A549 (cell line): ENCODE measurements around the gene OR2W1. TPM values are rescaled to one million over a fixed set of nuclear protein-coding genes. Genes with fewer than 3 reads are reported as not detected.

Source experiments
- ATAC-seq, 2 experiments: fragments of 200-7000 bp in 1 of 2; fragments of >200 bp in 1 of 2; cut with Nextera tagmentation in 1 of 2; cut with Tn5 transposase in 1 of 2; 3 replicates each; pipeline versions ENCODE4 v1.8.0 to v1.9.1; 2018 to 2020; ENCODE audit warnings: mild to moderate bottlenecking in 1 of 2, moderate library complexity in 1 of 2
- CTCF ChIA-PET: fragments of 300-600 bp; sonication (Branson Sonifier 250); formaldehyde crosslinking; extraction: SDS; loops from one replicate; lab custom pipeline; 2021; ENCODE audit warnings: antibody characterized with exemption, inconsistent platforms; lab: Yijun Ruan, JAX
- POLR2A ChIA-PET: fragments of 350-600 bp; formaldehyde crosslinking; extraction: SDS; loops from one replicate; lab custom pipeline; 2021; ENCODE audit warnings: antibody characterized with exemption, inconsistent platforms; lab: Yijun Ruan, JAX
- DNase-seq, 2 experiments: peaks; one replicate each; pipeline versions ENCODE4 v3.0.0 to v3.0.0-alpha.2; 2011 to 2016; ENCODE audit warnings: low read depth in 1 of 2, low spot score in 1 of 2
- FAIRE-seq: peaks from 2 replicates; lab custom pipeline; 2011; peaks lifted over from hg19 to GRCh38; lab: Jason Lieb, UNC
- H3K27ac ChIP-seq, 2 experiments: fragments of >200 bp; sonication (Bioruptor Twin); formaldehyde crosslinking; 3 replicates each; pipeline ENCODE4 v1.5.1; 2016 to 2017
- H3K4me1 ChIP-seq: fragments of >200 bp; sonication (Bioruptor Twin); formaldehyde crosslinking; 3 replicates; pipeline ENCODE4 v1.6.1; 2016
- H3K4me2 ChIP-seq: fragments of >200 bp; sonication (Bioruptor Twin); formaldehyde crosslinking; 3 replicates; pipeline ENCODE4 v1.6.1; 2016
- H3K4me3 ChIP-seq: fragments of >200 bp; sonication (Bioruptor Twin); formaldehyde crosslinking; 3 replicates; pipeline ENCODE4 v1.5.1; 2016
- H3K9me3 ChIP-seq: fragments of >200 bp; sonication (Bioruptor Twin); formaldehyde crosslinking; 3 replicates; pipeline ENCODE4 v1.6.1; 2016
- ATOH8 ChIP-seq: fragments of 250-450 bp; sonication (Bioruptor Pico); IDR thresholded peaks from 2 replicates; pipeline ENCODE4 v1.5.0; 2020; ENCODE audit warnings: low read depth, mild to moderate bottlenecking, moderate library complexity
- BCL3 ChIP-seq: fragments of >200 bp; sonication (Bioruptor Twin); formaldehyde crosslinking; IDR thresholded peaks from 3 replicates; pipeline ENCODE4 v1.6.1; 2016
- CBX8 ChIP-seq: fragments of 200-600 bp; sonication (generic); IDR thresholded peaks from 2 replicates; pipeline ENCODE4 v1.6.1; 2016
- CHD4 ChIP-seq: fragments of 200-600 bp; sonication (generic); IDR thresholded peaks from 2 replicates; pipeline ENCODE4 v1.6.1; 2016; ENCODE audit warnings: antibody characterized with exemption, mild to moderate bottlenecking, borderline replicate concordance
- E2F6 ChIP-seq: IDR thresholded peaks from 2 replicates; pipeline ENCODE4 v1.6.1; 2012; ENCODE audit warnings: low read depth, borderline replicate concordance
- ESRRA ChIP-seq: fragments of 150-350 bp; IDR thresholded peaks from 2 replicates; pipeline ENCODE4 v1.6.1; 2014; ENCODE audit warnings: mild to moderate bottlenecking, low read length, borderline replicate concordance
- FOSB ChIP-seq: fragments of 250-450 bp; sonication (Bioruptor Pico); IDR thresholded peaks from 2 replicates; pipeline ENCODE4 v1.5.0; 2020; ENCODE audit warnings: mild to moderate bottlenecking, moderate library complexity
- GATA3 ChIP-seq: IDR thresholded peaks from 2 replicates; pipeline ENCODE4 v1.6.1; 2012; ENCODE audit warnings: borderline replicate concordance
- HES2 ChIP-seq: fragments of >200 bp; sonication (Bioruptor Twin); formaldehyde crosslinking; IDR thresholded peaks from 2 replicates; pipeline ENCODE4 v1.6.1; 2016
- HEYL ChIP-seq: fragments of 250-450 bp; sonication (Bioruptor Pico); IDR thresholded peaks from 2 replicates; pipeline ENCODE4 v1.8.0; 2021; ENCODE audit warnings: mild to moderate bottlenecking, moderate library complexity
- HMGXB4 ChIP-seq: fragments of 250-450 bp; sonication (Bioruptor Pico); IDR thresholded peaks from 2 replicates; pipeline ENCODE4 v1.5.0; 2021; ENCODE audit warnings: mild to moderate bottlenecking, moderate library complexity, borderline replicate concordance
- HOXA7 ChIP-seq: fragments of 250-450 bp; sonication (Bioruptor Pico); IDR thresholded peaks from 2 replicates; pipeline ENCODE4 v1.5.0; 2020; ENCODE audit warnings: mild to moderate bottlenecking, moderate library complexity
- HOXB13 ChIP-seq: fragments of 250-450 bp; sonication (Bioruptor Pico); IDR thresholded peaks from 2 replicates; pipeline ENCODE4 v1.5.0; 2020; ENCODE audit warnings: low read depth, mild to moderate bottlenecking, moderate library complexity
- HOXB5 ChIP-seq: fragments of 250-450 bp; sonication (Bioruptor Pico); IDR thresholded peaks from 2 replicates; pipeline ENCODE4 v1.5.0; 2020; ENCODE audit warnings: mild to moderate bottlenecking, moderate library complexity
- MAFK ChIP-seq: fragments of 450-650 bp; IDR thresholded peaks from 2 replicates; pipeline ENCODE4 v1.6.1; 2014; ENCODE audit not compliant: partially characterized antibody
- NFE2L2 ChIP-seq: fragments of 150-350 bp; conservative IDR thresholded peaks from 2 replicates; pipeline ENCODE4 v1.6.1; 2014; ENCODE audit warnings: low read length
- NPAS2 ChIP-seq: fragments of 250-450 bp; sonication (Bioruptor Pico); IDR thresholded peaks from 2 replicates; pipeline ENCODE4 v1.8.0; 2022; ENCODE audit warnings: mild to moderate bottlenecking, moderate library complexity, borderline replicate concordance
- PHF8 ChIP-seq: fragments of 200-600 bp; sonication (generic); IDR thresholded peaks from 2 replicates; pipeline ENCODE4 v1.6.1; 2016; ENCODE audit warnings: low read depth, mild to moderate bottlenecking, antibody characterized with exemption, moderate library complexity, borderline replicate concordance
- POLR2AphosphoS2 ChIP-seq: conservative IDR thresholded peaks from 2 replicates; pipeline ENCODE4 v1.6.1; 2012; ENCODE audit warnings: low read length, improper control_type of control experiment, inconsistent platforms
- RARB ChIP-seq: fragments of 250-450 bp; sonication (Bioruptor Pico); IDR thresholded peaks from 2 replicates; pipeline ENCODE4 v1.8.0; 2021; ENCODE audit warnings: mild to moderate bottlenecking, moderate library complexity
- RCOR1 ChIP-seq: fragments of 150-350 bp; IDR thresholded peaks from 2 replicates; pipeline ENCODE4 v1.6.1; 2014; ENCODE audit warnings: antibody characterized with exemption, low read length, low read depth
- RFX5 ChIP-seq: fragments of 450-650 bp; IDR thresholded peaks from 2 replicates; pipeline ENCODE4 v1.7.1; 2014; ENCODE audit warnings: antibody characterized with exemption, mild to moderate bottlenecking, moderate library complexity
- TP53 ChIP-seq: fragments of 250-450 bp; sonication (Bioruptor Pico); IDR thresholded peaks from 2 replicates; pipeline ENCODE4 v1.5.0; 2021; ENCODE audit warnings: mild to moderate bottlenecking, moderate library complexity
- ZC3H11A ChIP-seq: fragments of 450-650 bp; IDR thresholded peaks from 2 replicates; pipeline ENCODE4 v1.6.1; 2014; ENCODE audit warnings: antibody characterized with exemption, mild to moderate bottlenecking
- ZSCAN20 ChIP-seq: fragments of 250-450 bp; sonication (Bioruptor Pico); IDR thresholded peaks from 2 replicates; pipeline ENCODE4 v1.8.0; 2022; ENCODE audit warnings: mild to moderate bottlenecking, moderate library complexity
- WGBS: methylation state at CpG from one replicate; pipeline ENCODE4 v1.1.6; 2017; ENCODE audit errors: missing lambda C conversion rate; 5-methylcytosine and 5-hydroxymethylcytosine counted together
- polyA plus RNA-seq, 4 experiments: library from polyadenylated mRNA; depleted of rRNA in 3 of 4; stranded (reverse); fragments of >200 nt; fragmentation: RNase III in 1 of 4; extraction: RNeasy Plus Mini Kit Qiagen cat#74134 plus additional on column Dnase treatment in 1 of 4; gene quantifications; 2 replicates in 3 of 4; 3 replicates in 1 of 4; pipeline ENCODE4 v1.2.3, GENCODE V29; 2011 to 2017

The OR2W1 gene
- polyA plus RNA-seq, 2 of the 4 experiments (the other 2 are of a cell fraction) = not detected

GRCh38 chr6:29081312-29081711, 36.3 kb upstream of the OR2W1 start:
- DNase-seq (no peak), ATAC-seq (no peak), FAIRE-seq (no peak)
- Histone ChIP-seq H3K4me1 (no peaks in the 10 kb centered on the region), H3K27ac (no peak overlapping the region), H3K4me2 (no peak overlapping the region), H3K4me3 (no peak overlapping the region), H3K9me3 (no peaks in the 10 kb centered on the region)
- ChIA-PET CTCF (no interaction called here), POLR2A (no interaction called here)
- TF ChIP-seq RFX5 (no peak), ZC3H11A (no peak), RARB (no peak), HMGXB4 (CRISPR knock-in tag) (no peak), RCOR1 (no peak), CHD4 (no peak), FOSB (CRISPR knock-in tag) (no peak), ATOH8 (no peak), POLR2AphosphoS2 (no peak), HOXB5 (CRISPR knock-in tag) (no peak), NPAS2 (CRISPR knock-in tag) (no peak), TP53 (CRISPR knock-in tag) (no peak)

GRCh38 chr6:29079203-29079602, 34.2 kb upstream of the OR2W1 start:
- Histone ChIP-seq H3K4me3 (no peak overlapping the region), H3K4me1 (no peaks in the 10 kb centered on the region), H3K4me2 (no peak overlapping the region), H3K27ac (no peak overlapping the region), H3K9me3 (no peaks in the 10 kb centered on the region)
- FAIRE-seq = no peak
- 0% methylated on average over 1 of the region's 1 CpG for WGBS
- DNase-seq = no peak
- ChIA-PET CTCF (no interaction called here), POLR2A (no interaction called here)
- TF ChIP-seq CBX8 (no peak), E2F6 (no peak), HOXB5 (CRISPR knock-in tag) (no peak), MAFK (no peak), HOXA7 (CRISPR knock-in tag) (no peak), RARB (no peak), HEYL (CRISPR knock-in tag) (no peak), HES2 (no peak), ESRRA (no peak), FOSB (CRISPR knock-in tag) (no peak), NFE2L2 (no peak), HOXB13 (CRISPR knock-in tag) (no peak), PHF8 (no peak), RFX5 (no peak), HMGXB4 (CRISPR knock-in tag) (no peak), TP53 (CRISPR knock-in tag) (no peak), CHD4 (no peak), ZSCAN20 (CRISPR knock-in tag) (no peak), BCL3 (no peak), GATA3 (no peak)
- no peak for ATAC-seq
